Thymus (tissue), 11 donors: ENCODE measurements around the gene GPR50. TPM values are rescaled to one million over a fixed set of nuclear protein-coding genes. Genes with fewer than 3 reads are reported as not detected.

Experiments
- DNase-seq, 9 donors: peaks; one replicate each; pipeline ENCODE4 v3.0.0-alpha.2; 2013; ENCODE audit warnings: low spot score in 9 of 9, low read depth in 6 of 9, missing footprints in 1 of 9
- H3K27ac ChIP-seq, 2 donors: one replicate each; pipeline ENCODE4 v1.5.1; 2013; ENCODE audit warnings: control low read depth in 1 of 2, low read depth in 1 of 2, low read length in 1 of 2, mild to moderate bottlenecking in 1 of 2, moderate library complexity in 1 of 2
- H3K27me3 ChIP-seq, 2 donors: one replicate each; pipeline ENCODE4 v1.5.1; 2013; ENCODE audit warnings: low read length in 1 of 2; ENCODE audit not compliant: control insufficient read depth in 2 of 2, insufficient read depth in 1 of 2
- H3K36me3 ChIP-seq, 2 donors: one replicate each; pipeline ENCODE4 v1.5.1; 2013; ENCODE audit warnings: low read length in 1 of 2, mild to moderate bottlenecking in 1 of 2, moderate library complexity in 1 of 2; ENCODE audit not compliant: control insufficient read depth in 2 of 2, insufficient read depth in 2 of 2
- H3K4me1 ChIP-seq, 2 donors: one replicate each; pipeline ENCODE4 v1.5.1; 2013; ENCODE audit warnings: low read length in 2 of 2; ENCODE audit not compliant: control insufficient read depth in 2 of 2, insufficient read depth in 2 of 2
- H3K4me3 ChIP-seq, 2 donors: one replicate each; pipeline ENCODE4 v1.5.1; 2013; ENCODE audit warnings: low read length in 2 of 2, control low read depth in 1 of 2, mild to moderate bottlenecking in 1 of 2
- H3K9me3 ChIP-seq, 2 donors: one replicate each; pipeline ENCODE4 v1.5.1; 2013; ENCODE audit warnings: low read length in 1 of 2, mild to moderate bottlenecking in 1 of 2; ENCODE audit not compliant: control insufficient read depth in 2 of 2, insufficient read depth in 1 of 2
- WGBS: extraction: QIAGEN DNeasy Blood & Tissue Kit; methylation state at CpG from one replicate; pipeline ENCODE4 v1.1.7; 2013; 5-methylcytosine and 5-hydroxymethylcytosine counted together
- polyA plus RNA-seq: library from polyadenylated mRNA; stranded (reverse); fragments of 200-250 nt; gene quantifications from one replicate; pipeline ENCODE4 v1.2.3, GENCODE V29; 2013
- total RNA-seq: library from RNA; stranded (reverse); fragments of 120-200 nt; gene quantifications from one replicate; pipeline ENCODE4 v1.2.4, GENCODE V29; 2013
- donor health status: healthy.

GPR50 gene
- total and polyA plus RNA-seq, 2 donors: 0.11 TPM; not detected in 1

GRCh38 chrX:151174581-151175282, 1.7 kb upstream of the GPR50 start:
- Histone ChIP-seq H3K9me3 (peaks cover 1 to 19% of the 10 kb centered on the region in 2 donors), H3K27ac (no peak overlapping the region), H3K36me3 (no peaks in the 10 kb centered on the region), H3K4me3 (no peak overlapping the region), H3K27me3 (peaks cover 40 to 59% of the 10 kb centered on the region in 2 donors), H3K4me1 (no peaks in the 10 kb centered on the region)
- no peak for DNase-seq
- 8% methylated on average over 37 of the region's 37 CpGs for WGBS

- no peak overlapping the region for H3K4me3 ChIP-seq
- WGBS: 10% methylated on average over 54 of the region's 54 CpGs
- DNase-seq: no peak
- peaks cover 40 to 66% of the 10 kb centered on the region in 2 donors for H3K27me3 ChIP-seq
- H3K36me3 ChIP-seq: no peaks in the 10 kb centered on the region
- no peak overlapping the region for H3K27ac ChIP-seq
- H3K4me1 ChIP-seq: no peaks in the 10 kb centered on the region
- peaks cover 1 to 19% of the 10 kb centered on the region in 2 donors for H3K9me3 ChIP-seq
Observed at GRCh38 chrX:151175283-151176062, 911 bp upstream of the GPR50 start.

- Histone ChIP-seq H3K27me3 (peaks cover 40 to 72% of the 10 kb centered on the region in 2 donors), H3K27ac (no peak overlapping the region), H3K9me3 (peaks cover 1 to 19% of the 10 kb centered on the region in 2 donors), H3K4me1 (no peaks in the 10 kb centered on the region), H3K4me3 (no peak overlapping the region), H3K36me3 (no peaks in the 10 kb centered on the region)
- DNase-seq: no peak
- WGBS: 5% methylated on average over 94 of the region's 96 CpGs
Observed at GRCh38 chrX:151177141-151178027, 1.0 kb downstream of the GPR50 start.

- no peak for DNase-seq
- no peak overlapping the region for H3K27ac ChIP-seq
- no peaks in the 10 kb centered on the region for H3K4me1 ChIP-seq
- H3K36me3 ChIP-seq: no peaks in the 10 kb centered on the region
- peaks cover 1 to 19% of the 10 kb centered on the region in 2 donors for H3K9me3 ChIP-seq
- H3K27me3 ChIP-seq: peaks cover 40 to 78% of the 10 kb centered on the region in 2 donors
- no peak overlapping the region for H3K4me3 ChIP-seq
- WGBS: 2% methylated on average over 18 of the region's 18 CpGs
Observed at GRCh38 chrX:151178746-151179145, 2.4 kb downstream of the GPR50 start.

DNA sequence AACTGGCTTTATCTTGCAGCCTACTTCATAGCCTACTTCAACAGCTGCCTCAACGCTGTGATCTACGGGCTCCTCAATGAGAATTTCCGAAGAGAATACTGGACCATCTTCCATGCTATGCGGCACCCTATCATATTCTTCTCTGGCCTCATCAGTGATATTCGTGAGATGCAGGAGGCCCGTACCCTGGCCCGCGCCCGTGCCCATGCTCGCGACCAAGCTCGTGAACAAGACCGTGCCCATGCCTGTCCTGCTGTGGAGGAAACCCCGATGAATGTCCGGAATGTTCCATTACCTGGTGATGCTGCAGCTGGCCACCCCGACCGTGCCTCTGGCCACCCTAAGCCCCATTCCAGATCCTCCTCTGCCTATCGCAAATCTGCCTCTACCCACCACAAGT, 4.0 kb downstream of the GPR50 start:
- Histone ChIP-seq H3K27ac (no peak overlapping the region), H3K4me1 (no peaks in the 10 kb centered on the region), H3K27me3 (peaks cover 30 to 67% of the 10 kb centered on the region in 2 donors), H3K9me3 (peaks cover 1 to 15% of the 10 kb centered on the region in 2 donors), H3K36me3 (no peaks in the 10 kb centered on the region), H3K4me3 (no peak overlapping the region)
- WGBS: 97% methylated on average over 18 of the region's 18 CpGs
- no peak for DNase-seq

GRCh38 chrX:151181088-151181487, 4.7 kb downstream of the GPR50 start:
- H3K4me1 ChIP-seq: no peaks in the 10 kb centered on the region
- no peak for DNase-seq
- no peaks in the 10 kb centered on the region for H3K36me3 ChIP-seq
- H3K9me3 ChIP-seq: peaks cover 1 to 8% of the 10 kb centered on the region in 2 donors
- WGBS: 86% methylated on average over 7 of the region's 7 CpGs
- no peak overlapping the region for H3K27ac ChIP-seq
- H3K4me3 ChIP-seq: no peak overlapping the region
- H3K27me3 ChIP-seq: peaks cover 25 to 60% of the 10 kb centered on the region in 2 donors

GRCh38 chrX:151183233-151183753, 6.9 kb downstream of the GPR50 start:
- peaks cover 6 to 38% of the 10 kb centered on the region in 2 donors for H3K27me3 ChIP-seq
- no peak overlapping the region for H3K4me3 ChIP-seq
- no peak overlapping the region for H3K27ac ChIP-seq
- no peaks in the 10 kb centered on the region for H3K4me1 ChIP-seq
- no peaks in the 10 kb centered on the region for H3K36me3 ChIP-seq
- no peak for DNase-seq
- WGBS: 57% methylated on average over 6 of the region's 6 CpGs
- no peaks in the 10 kb centered on the region for H3K9me3 ChIP-seq

DNA sequence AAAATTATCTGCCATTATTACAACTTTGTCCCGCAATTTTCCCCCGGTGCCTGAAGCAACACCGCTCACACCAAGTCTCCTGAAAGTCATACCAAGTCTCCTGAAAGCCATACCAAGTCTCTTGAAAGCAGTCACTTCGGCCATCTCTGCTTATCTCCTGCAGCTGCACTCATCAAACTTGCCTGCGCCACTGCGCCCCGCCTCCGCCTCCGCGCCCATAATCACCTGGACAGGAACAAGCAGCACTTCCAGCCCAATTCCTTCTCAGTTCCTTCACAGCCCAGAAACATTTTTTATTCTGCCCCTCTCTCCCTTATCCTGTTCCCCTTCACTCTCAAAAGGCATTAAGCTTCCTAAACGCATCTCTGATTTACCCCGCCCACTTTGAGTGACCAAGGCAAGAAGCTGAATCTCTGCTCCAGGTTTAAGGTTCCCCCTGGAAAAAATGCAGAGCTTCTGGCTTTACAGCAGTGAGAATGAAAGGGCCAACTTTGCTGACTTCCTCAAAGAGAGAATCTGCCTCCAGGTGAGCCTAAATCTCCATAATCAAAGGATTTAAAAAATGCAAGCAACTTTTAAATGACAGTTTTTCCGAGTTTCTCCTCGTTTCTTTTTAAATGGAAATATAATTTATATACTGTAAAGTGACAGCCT, 7.7 kb downstream of the GPR50 start:
- Histone ChIP-seq H3K36me3 (no peaks in the 10 kb centered on the region), H3K9me3 (no peaks in the 10 kb centered on the region), H3K27me3 (peaks cover 0 to 31% of the 10 kb centered on the region in 2 donors), H3K27ac (no peak overlapping the region), H3K4me3 (no peak overlapping the region), H3K4me1 (no peaks in the 10 kb centered on the region)
- DNase-seq: no peak
- WGBS: 16% methylated on average over 14 of the region's 14 CpGs
